ENCODE results near the gene POLR3A.

DNA sequence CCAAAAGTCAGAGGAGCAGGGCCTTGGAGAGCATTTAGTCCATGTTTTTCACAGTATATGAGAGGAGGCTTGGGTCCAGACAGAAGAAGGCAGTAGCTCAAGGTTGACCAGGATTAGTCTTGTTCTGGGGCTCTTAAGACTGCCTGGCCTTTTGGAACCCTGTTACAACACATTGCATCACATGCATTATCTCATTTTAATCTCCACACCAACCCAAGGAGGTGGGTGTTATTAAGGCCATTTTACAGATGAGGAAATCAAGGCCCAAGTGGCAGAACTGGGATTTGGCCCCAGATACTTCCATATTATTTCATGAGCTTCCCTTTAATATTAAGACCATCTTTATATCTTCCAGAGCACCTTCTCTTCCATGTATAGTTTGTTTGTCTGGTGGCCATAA lies 43.2 kb upstream of the POLR3A start:
- no peak for TF ChIP-seq EZH2 (IDR thresholded peaks at IDR 0.05; ENCODE audit: low read depth)
- TF ChIP-seq, protein P1, sequence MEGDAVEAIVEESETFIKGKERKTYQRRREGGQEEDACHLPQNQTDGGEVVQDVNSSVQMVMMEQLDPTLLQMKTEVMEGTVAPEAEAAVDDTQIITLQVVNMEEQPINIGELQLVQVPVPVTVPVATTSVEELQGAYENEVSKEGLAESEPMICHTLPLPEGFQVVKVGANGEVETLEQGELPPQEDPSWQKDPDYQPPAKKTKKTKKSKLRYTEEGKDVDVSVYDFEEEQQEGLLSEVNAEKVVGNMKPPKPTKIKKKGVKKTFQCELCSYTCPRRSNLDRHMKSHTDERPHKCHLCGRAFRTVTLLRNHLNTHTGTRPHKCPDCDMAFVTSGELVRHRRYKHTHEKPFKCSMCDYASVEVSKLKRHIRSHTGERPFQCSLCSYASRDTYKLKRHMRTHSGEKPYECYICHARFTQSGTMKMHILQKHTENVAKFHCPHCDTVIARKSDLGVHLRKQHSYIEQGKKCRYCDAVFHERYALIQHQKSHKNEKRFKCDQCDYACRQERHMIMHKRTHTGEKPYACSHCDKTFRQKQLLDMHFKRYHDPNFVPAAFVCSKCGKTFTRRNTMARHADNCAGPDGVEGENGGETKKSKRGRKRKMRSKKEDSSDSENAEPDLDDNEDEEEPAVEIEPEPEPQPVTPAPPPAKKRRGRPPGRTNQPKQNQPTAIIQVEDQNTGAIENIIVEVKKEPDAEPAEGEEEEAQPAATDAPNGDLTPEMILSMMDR (conservative IDR thresholded peaks at IDR 0.05), result no peak
